Measurements from ENCODE around the gene NTN5.

GRCh38 chr19:48617146-48617937 is 55.5 kb downstream of the NTN5 start:
- no peak for TF ChIP-seq CTCF (IDR thresholded peaks at IDR 0.05)
- no peak for TF ChIP-seq POLR2AphosphoS5 (IDR thresholded peaks at IDR 0.05; ENCODE audit: insufficient read depth in 1 of 2, low read depth in 1 of 2)
- no peak for TF ChIP-seq POLR2A (IDR thresholded peaks at IDR 0.05)

Data from vagina (tissue), 2 donors.